NCI-H2081 (cell line): ENCODE measurements around the gene LGR6.
"Not testable (repeated sequence)": the region's sequence is repeated elsewhere in the genome, so short reads cannot be mapped to it uniquely, and the experiment has no call there.

ENCODE experiments used
- DNase-seq, 2 experiments: peaks; one replicate each; lab custom pipeline; 2025; lab: John Stamatoyannopoulos, UW

The LGR6 gene, protein sequence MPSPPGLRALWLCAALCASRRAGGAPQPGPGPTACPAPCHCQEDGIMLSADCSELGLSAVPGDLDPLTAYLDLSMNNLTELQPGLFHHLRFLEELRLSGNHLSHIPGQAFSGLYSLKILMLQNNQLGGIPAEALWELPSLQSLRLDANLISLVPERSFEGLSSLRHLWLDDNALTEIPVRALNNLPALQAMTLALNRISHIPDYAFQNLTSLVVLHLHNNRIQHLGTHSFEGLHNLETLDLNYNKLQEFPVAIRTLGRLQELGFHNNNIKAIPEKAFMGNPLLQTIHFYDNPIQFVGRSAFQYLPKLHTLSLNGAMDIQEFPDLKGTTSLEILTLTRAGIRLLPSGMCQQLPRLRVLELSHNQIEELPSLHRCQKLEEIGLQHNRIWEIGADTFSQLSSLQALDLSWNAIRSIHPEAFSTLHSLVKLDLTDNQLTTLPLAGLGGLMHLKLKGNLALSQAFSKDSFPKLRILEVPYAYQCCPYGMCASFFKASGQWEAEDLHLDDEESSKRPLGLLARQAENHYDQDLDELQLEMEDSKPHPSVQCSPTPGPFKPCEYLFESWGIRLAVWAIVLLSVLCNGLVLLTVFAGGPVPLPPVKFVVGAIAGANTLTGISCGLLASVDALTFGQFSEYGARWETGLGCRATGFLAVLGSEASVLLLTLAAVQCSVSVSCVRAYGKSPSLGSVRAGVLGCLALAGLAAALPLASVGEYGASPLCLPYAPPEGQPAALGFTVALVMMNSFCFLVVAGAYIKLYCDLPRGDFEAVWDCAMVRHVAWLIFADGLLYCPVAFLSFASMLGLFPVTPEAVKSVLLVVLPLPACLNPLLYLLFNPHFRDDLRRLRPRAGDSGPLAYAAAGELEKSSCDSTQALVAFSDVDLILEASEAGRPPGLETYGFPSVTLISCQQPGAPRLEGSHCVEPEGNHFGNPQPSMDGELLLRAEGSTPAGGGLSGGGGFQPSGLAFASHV

DNA sequence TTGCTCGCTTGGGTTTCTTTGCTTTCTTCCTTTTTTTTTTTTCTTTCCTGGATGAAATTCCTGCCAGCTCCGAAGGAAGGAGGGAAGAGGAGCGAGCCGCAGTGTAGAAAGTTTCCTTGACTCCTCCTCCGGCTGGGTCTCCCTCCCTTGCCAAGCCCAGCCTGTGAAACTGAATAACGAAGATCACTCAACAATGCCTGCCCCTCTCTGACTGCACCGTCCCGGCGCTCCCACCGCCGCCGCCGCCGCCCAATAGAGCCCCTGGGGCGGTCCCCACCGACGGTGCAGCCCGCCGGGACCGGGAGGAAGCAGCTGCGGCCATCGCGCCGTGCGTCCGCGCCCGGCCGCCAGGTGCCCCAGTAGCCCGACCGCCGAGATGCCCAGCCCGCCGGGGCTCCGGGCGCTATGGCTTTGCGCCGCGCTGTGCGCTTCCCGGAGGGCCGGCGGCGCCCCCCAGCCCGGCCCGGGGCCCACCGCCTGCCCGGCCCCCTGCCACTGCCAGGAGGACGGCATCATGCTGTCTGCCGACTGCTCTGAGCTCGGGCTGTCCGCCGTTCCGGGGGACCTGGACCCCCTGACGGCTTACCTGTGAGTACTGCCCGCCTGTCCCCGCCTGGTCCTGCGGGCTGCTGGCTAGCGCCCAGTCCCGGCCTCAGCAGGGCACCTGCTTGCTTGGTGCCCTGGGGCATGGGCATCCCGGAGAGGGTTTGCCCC lies at the start of gene LGR6:
Gene LGR6, plus strand, starts transcription at position 186 of the 714 bp plus-strand sequence. Its CDS starts 191 bp downstream, at position 377.
- DNase-seq: no peak

DNA sequence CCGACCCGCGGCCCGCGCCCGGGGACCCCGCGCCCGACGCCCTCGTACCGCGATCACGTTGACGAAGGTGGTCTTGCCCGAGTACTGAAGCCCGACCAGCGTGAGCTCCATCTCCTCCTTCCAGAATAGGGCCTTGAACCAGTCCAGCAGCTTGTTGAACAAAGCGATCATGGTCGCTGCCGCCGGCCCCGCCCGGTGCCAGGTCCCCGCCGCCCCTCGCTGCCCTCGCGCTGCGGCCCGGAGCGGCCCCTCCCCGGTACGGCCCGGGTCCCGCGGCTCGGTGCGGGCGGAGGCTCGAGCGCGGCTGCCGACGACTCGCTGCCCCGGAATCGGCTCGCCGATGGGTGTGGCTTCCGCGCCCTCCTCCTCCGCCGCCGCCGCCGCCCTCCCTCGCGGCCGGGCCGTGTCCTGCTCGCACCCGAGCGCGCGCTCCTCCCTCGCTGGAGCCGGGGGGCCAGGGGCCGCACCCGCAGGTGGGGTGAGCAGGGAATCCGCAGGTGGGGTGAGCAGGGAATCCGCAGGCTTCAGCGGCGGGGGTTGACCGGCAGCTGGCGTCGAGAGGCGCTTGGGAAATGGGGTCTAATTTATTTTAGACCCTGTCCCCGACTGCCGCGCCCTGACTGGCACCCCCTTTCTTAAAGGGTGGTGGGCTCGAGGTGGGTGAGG lies 49.1 kb upstream of the LGR6 start, which contains the start of gene ARL8A:
Gene ARL8A, minus strand, starts transcription at position 336 of the 666 bp plus-strand sequence. Its CDS starts 165 bp downstream, at position 171.
- DNase-seq: peak; percentile 66 to 75

DNA sequence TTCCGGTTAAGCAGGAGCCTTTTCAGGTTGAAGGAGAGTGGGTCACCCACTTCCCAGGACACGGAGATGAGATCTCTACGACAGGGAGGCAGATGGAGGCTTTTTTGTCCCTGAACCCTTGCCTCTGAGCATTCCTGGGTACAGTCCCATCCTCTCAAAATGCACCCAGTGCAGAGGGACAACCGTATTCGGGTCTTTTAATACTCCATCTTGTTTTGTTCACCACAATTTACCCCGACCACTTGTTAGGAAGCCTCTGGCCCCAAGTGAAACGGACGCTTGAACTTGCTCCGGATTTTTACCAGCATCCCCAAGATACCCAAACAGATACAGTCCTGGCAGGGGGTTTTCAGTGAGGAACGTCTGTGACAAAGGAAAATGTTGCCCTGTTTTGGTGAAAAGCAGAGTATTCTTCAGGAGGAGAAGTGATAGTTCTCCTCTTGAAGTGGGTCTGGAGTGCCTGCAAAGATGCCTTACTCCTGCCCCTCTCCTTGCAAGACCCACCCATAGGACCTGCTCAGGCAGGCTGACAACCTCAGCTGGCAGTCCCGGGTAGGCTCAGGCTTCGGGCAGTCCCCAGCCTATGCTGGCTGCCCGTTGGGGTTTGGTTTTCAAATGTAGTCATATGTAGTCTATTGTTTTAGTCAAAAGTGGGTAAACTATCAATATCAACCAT lies 48.4 kb upstream of the LGR6 start:
- no peak for DNase-seq

DNA sequence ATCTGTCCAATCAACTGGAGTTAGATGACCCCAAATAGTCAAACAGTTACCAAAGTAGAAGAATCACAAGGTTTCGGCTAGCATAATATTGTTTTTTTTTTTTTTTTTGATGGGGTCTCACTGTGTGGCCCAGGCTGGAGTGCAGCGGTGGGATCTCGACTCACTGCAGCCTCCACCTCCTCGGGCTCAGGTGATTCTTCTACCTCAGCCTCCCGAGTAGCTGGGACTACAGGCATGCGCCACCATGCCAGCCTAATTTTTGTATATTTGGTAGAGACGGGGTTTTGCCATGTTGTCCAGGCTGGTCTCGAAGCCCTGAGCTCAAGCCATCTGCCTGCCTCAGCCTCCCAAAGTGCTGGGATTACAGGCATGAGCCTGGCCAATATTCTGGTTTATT lies 47.9 kb upstream of the LGR6 start:
- DNase-seq: not testable (repeated sequence)

DNA sequence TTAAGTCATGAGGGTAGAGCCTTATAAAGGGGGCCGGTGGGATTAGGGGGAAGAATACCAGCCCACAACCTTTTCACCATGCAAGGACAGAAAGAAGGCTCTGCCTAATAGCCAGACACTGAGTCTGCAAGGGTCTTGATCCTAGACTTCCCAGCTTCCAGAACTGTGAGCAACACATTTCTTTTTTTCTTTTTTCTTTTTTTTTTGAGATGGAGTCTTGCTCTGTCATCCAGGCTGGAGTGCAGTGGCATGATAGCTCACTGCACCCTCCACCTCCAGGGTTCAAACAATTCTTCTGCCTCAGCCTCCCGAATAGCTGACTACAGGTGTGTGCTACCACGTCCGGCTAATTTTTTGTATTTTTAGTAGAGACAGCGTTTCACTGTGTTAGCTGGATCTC lies 47.3 kb upstream of the LGR6 start:
- no peak for DNase-seq

DNA sequence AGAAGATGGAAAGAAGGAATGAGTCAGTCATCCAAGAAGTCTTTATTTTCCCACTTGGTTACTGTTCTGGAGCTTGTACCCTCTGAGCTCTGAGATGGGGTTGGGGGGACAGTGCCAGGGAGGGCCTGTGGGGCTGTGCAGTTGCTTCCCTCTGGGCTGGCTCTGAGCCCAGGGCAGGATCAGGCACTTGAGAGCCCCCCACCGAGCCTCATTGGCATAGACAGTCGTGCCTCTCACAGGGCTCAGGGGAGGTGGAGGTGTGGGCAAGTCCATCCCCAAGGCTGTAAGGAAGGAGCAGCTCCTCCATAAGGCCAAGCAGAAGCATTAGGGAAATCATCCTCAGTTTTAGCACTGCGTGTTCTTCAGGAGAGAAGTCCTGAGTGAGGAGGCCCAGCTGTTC lies 46.6 kb upstream of the LGR6 start:
- no peak for DNase-seq

DNA sequence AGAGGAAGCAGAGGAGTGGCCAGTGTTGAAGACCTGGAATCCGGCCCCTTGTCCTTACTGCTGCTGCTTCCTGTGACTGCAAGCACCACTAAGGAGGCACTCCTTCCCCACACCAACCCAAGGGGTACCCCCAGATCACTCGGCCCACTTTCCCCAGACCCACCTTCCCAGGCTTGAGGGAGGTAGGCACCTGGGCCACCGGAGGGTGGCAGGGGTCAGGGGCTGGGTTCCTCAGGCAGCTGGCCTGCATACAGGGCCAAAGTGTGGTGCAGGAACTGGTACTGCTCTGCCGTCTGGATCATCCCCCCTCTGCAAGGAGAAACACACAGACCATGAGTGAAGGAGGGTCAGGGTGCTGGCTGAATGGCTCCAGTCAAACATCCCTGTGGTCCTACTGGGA lies 45.2 kb upstream of the LGR6 start:
- no peak for DNase-seq

DNA sequence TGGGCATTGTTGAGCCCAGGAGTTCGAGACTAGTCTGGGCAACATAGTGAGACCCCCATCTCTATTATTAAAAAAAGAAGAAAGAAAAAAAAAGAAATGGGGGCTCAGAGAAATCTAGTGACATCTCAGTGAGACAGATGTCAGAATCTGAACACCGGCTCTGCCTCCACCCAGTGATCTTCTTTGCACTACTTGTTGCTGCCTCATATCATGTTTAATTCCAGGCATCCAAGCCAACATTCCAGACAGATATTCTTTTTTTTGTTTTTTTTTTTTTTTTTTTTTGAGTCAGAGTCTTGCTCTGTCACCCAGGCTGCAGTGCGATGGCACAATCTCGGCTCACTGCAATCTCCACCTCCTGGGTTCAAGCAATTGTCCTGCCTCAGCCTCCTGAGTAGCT lies 44.0 kb upstream of the LGR6 start:
- DNase-seq: no peak

DNA sequence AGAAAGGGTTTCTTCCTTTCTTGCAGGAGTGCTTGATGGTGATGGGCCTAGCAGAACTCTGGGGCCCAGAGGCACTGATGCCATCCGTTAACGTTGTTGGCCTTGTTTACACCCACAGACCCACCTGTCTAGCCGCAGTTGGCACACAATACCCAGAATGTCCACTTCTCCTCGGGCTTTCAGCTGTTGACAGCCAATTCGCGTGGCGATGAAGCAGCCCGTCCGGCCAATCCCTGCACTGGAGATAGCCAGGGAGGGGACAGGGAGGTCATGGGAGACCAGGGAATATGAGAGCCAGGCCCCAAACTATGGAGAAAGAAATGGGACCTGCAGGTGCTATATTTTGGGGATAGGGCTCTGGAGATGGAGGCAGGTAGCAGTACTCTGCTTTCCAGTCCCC lies 43.4 kb upstream of the LGR6 start:
- DNase-seq: no peak

DNA sequence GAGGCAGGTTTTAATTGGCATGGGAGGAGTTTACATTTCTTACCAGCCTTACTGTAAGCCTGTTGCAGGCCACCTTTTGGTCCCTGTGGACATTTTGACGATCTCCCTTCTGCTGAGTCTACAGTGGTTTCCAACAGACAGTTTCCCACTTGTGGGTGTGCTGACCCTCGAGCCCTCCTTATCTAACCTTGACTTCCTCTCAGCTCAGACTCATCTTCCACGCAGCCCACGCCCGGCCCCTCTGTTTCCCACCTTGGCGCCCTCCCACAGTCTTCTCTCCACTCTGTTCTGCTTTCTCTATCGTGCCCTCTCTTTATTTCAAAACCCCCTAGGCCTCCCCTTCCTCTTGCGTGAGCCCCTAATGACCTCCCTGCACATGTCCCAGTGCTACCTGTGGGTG lies 43.0 kb upstream of the LGR6 start:
- no peak for DNase-seq

DNA sequence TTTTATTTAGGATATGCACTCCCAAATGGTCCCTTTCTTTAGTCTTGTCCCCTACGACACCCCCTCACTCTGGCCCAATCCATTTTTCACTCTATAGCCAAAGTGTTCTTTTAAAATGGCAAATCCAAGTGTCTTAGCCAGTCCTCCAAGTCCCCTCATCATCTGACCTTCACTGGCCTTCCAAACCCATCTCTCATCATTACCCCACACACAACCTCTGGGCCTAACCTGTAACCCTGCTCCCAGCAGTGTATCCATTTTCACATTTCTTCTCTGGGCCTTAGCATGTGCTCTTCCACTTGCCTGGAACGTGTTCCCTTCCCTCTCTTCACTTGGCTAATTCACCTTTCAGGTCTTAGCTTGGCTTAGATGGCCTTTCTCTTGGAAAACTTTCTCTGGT lies 42.6 kb upstream of the LGR6 start:
- no peak for DNase-seq

DNA sequence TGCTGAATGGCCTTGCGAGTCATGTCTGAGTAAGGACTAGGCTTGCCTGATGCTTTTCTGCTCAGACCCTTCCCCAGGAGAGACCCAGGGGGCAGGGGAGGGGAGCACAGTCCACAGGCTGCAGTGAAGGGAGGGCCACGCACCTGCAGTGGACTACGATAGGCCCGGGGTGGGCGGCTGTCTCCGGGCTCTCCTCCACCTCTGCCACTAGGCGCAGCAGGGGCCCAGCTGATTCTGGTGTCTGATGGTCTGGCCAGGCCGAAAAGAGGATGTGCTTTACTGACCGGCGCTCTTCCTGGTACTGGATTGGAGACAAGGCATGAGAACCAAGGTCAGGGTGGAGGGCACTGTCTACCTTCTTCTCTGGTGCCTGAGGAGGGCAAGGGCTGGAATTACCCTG lies 41.2 kb upstream of the LGR6 start:
- DNase-seq: no peak

DNA sequence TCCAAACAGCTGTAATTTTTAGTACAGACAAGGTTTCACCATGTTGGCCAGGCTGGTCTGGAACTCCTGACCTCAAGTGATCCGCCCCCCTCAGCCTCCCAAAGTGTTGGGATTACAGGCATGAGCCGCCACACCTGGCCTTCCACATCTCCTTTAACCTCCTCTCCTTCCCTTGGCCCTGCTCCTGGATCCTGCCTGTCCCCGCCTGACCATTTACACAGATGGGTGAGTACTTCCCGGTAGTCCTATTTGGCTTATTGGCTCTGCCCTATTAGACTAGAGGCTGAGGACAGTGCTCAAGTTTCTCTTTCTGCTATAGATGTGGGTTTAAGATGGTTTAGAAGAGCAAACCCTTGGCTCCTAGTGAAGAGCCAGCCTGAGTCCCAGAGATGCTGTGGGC lies 40.3 kb upstream of the LGR6 start:
- DNase-seq: no peak

DNA sequence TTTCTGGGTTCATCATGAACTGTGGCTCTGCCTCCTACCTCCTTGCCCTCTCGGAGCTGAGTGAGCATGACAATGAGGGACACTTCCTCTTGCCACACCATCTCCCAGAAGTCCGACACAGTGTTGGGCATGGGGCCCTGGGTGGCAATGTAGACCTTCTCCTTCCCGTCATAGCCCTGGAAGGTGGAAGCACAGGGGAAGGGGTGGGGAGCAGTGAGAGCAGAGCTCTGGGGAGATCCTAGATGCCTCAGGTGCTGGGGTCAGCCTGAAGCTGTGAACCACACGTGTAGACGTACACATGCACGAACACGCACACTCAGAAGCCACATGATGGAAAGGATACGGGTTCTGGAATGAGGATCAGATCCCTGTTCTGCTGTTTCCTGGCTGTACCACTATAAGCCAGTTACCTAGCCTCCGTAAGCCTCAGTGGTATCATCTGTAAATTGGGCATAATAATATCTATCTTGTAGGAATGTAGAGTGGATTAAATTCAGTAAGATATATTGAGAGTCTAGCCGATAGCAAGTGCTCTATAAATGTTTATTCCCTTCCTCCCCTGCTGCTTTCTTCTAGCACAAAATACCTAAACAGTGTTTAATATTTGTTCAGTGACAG lies 39.3 kb upstream of the LGR6 start:
- DNase-seq: no peak

DNA sequence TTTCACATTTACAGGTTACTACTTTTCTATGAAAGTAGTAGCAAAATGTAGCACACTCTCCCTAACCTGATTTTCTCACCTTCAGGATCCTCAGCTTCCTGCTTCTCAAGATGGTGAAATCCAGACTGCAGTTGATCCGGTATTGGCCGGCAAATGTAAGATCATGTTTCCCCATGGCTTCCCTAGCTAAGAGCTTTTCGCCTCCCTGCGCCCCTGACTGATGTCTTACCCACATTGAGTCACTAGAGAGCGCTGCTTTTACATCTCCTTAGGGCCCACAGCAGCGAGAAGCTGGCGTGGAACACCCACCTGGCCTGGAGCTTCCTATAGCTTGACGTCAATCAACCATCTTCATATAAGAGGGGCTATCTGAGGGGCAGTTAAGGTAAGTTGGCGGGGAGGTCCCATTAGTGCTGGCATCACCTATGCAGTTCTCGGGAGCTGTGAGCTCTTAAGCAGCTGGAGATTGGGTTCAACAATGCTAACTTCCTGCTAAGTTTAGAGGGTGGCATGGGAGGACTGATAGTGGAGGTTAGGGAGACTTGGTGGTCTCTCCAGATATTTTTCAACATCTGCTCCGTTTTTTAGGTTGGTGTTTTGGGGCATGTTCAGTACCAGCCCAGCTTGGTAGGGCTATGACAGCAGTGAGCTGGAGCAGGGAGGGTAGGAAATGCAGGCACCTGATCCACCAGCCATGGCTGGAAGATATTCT lies 38.7 kb upstream of the LGR6 start:
- DNase-seq: peak; percentile 23 to 59

DNA sequence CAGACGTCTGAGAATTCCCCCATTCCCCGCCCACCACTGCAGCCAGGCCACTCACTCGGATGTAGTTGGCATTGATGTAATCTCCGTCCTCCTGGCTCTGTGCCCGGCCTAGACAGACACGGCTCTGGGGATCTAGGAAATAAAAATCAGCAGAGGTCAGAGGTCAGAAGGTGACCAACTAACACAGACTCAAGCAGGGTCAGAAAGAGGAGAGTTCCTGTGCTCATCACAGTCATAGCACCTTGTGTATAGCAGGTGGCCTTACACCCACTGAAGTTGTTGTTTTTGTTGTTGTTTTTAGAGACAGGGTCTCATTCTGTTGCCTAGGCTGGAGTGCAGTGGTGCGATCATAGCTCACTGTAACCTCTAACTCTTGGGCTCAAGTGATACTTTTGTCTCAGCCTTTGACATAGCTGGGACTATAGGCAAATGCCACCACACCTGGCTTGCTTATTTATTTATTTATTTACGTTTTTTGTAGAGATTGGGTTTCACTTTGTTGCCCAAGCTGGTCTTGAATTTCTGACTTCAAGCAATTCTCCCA lies 38.0 kb upstream of the LGR6 start:
- DNase-seq: no peak

DNA sequence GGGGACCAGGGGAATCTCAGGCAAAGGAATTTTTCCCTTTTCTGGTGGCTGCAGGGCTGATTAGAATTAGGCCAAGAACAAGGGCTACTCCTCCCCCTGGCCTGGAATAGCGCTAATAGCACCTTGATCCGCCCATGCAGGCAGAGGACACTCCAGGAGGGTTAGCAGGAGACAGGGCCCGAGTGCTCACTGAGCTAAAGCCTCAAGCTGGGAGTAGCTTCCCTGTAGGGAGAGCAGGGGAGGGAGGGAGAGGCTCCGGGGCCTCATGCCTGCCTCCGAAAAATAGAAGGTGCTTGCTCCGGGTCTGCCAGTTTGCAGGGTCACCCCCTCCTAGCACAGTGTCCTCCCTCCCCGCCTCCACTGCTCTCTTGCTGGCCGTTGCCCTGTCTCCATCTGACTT lies 37.0 kb upstream of the LGR6 start:
- no peak for DNase-seq

DNA sequence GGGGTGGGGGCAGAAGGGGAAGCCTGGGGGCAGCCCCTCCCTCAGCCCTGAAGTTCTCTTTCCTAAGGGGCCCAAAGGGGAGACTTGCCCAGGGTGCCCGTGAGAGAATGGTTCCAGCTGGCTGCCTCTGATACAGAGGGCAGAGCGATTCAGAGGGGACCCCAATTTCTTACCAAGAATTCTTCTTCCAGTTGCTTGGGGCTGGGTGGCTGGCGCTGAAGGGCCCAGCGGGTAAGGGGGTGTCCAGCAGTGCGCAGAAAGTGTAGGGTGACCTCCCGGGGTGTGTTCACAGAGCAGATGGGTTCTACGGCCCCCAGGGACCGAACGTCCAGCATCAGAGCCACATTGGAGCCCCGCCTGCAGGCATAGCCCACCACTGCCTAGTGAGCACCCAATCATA lies 35.7 kb upstream of the LGR6 start:
- no peak for DNase-seq

DNA sequence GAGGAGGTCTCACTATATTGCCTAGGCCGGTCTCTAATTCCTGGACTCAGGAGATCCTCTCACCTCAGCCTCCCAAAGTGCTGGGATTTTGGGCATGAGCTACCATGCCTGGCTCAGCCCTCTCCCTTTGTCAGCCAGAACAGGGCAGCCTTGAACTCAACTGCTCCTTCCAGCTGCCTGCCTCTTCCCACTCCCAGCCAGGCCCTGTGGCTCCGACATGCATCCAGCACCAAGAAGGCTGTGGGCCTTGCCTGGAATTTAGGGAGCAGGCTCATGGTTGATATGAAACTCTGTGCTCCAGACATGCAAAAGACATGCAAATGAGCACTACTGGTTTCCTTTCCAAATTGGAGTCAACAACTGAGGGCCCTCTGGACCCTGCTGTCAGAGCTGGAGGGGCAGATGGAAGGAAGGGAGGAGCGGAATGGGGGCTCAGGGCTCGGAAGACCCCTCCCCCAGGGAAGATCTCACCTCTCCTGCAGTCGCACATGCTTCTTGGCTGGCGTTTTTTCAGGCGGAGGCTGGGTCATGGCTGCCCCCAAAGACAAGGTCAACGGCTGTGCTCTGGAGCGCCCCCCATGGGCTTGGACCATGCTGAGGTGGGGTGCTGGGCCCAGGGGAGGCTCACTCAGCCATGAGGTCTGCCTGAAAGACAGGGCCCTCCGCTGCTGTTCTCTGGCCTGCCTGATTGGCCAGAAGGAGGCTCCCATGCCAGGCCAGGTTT lies 34.6 kb upstream of the LGR6 start:
- no peak for DNase-seq
